ENCODE measurements around the gene SRSF12.
"Not testable (repeated sequence)": the region's sequence is repeated elsewhere in the genome, so short reads cannot be mapped to it uniquely, and the experiment has no call there.

The SRSF12 gene

DNA sequence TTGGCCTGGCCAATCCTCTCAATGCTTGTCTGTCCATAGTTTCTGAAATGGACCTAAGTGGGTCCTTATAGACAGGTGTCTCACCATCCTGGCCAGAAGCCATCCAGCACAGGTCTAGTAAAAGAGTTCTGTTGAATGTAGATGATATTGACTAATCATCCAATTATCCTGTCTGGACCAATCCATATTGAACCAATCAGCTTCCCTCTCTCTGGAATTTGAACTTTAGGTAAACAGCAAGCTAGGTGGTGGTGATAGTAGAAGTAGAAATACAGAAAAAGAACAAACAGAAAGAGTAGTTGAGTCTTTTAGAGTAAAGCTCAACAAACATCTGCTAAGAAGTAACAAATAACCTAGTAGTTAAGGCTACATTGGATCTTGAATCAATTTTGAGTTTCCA is 46.8 kb downstream of the SRSF12 start:
- no peak for DNase-seq (ENCODE audit: low spot score)

DNA sequence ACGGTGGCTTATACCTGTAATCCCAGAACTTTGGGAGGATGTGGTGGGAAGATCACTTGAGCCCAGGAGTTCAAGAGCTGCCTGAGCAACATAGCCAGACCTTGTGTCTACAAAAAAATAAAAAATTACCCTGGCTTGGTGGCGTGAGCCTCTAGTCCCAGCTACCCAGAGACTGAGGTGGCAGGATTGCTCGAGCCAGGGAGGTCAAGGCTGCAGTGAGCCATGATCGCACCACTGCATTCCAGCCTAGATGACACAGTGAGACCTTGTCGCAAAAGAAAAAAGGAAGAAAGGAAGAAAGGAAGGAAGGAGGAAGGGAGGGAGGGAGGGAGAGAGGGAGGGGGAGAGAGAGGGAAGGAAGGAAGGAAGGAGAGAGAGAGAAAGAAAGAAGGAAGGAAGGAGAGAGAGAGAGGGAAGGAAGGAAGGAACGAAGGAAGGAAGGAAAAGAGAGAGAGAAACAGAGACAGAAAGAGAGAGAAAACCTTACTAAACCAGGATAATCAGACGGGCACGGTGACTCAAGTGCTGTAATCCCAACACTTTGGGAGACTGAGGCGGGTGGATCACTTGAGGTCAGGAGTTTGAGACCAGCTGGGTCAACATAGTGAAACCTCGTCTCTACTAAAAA is 48.2 kb downstream of the SRSF12 start:
- no peak for DNase-seq (ENCODE audit: low spot score)

- DNase-seq (ENCODE audit: low spot score) = no peak
Measured at GRCh38 chr6:89068695-89069094, 49.2 kb downstream of the SRSF12 start.

DNA sequence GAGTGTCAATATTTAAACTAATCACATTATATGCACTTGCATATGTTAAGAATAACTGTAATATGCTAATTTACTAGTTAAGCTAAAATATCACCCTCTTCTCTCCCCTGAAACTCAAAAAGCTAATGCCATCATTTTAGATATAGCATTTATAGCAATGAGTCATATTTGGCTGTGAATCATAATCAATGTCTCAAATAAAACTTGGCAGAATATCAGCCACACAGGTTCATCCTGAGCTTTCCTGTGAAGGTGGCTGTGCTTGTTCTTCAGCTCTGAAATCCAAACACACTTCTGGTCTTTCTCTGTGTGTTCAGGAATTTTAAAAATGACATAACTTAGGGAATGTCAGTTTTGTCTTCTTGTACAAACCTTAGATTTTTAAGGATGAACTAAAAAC is 50.1 kb downstream of the SRSF12 start:
- no peak for DNase-seq (ENCODE audit: low spot score)

DNA sequence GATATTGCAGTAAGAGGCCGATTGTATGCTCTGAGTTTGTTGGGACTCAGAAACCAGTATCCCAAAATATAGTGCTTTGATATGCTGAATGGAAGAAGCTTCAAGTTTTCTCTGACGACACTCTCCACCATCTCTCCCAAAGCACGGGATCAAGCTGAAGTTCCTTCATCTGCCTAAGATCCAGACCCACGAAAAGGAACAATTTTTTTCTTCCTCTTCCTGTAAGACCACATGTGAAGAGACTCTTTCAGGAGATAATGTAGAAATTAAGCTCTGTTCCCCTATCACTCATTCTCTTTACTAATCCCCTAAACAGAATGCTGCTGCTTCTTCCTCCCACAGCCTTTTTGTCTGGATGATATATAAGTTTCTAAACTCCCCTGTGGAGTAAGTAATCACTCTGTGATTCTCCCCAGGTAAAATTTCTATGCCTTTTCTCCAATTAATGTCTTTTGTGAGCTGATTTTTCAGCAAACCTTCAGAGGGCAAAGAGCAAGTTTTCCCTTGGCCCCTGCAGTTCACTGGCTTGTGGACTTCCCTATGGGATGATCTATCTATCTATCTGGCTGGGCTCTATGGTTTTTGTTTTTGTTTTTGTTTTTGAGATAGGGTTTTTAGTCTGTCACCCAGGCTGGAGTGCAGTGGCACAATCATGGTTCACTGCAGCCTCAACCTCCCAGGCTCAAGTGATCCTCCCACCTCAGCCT is 50.8 kb downstream of the SRSF12 start:
- no peak for DNase-seq (ENCODE audit: low spot score)

DNA sequence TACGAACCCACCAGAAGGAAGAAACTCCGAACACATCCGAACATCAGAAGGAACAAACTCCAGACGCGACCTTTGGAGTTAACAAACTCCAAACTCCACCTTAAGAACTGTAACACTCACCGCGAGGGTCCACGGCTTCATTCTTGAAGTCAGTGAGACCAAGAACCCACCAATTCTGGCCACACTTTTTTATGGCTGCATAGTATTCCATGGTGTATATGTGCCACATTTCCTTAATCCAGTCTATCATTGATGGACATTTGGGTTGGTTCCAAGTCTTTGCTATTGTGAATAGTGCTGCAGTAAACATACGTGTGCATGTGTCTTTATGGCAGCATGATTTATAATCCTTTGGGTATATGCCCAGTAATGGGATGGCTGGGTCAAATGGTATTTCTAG is 51.8 kb downstream of the SRSF12 start:
- DNase-seq (ENCODE audit: low spot score) = not testable (repeated sequence)

GRCh38 chr6:89064931-89065330 is 52.9 kb downstream of the SRSF12 start:
- not testable (repeated sequence) for DNase-seq (ENCODE audit: low spot score)

GRCh38 chr6:89063881-89064280 is 54.0 kb downstream of the SRSF12 start:
- no peak for DNase-seq (ENCODE audit: low spot score)

DNA sequence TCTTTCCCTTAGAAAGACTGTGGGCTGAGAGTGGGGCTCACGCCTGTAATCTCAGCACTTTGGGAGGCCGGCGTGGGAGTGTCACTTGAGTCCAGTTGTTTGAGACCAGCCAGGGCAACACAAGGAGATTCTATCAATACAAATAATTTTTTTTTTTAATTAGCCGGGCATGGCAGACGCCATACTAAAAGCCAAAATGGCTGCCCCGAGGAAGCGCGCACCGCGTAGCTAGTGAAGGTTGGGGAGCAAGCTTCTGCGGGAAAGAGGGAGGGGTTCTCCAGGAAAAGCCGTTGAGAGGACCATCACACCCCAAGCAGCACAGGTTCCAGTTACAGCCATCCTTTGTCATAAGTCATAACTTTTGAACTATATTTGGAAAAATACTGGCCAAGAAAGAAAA is 58.6 kb downstream of the SRSF12 start:
- no peak for DNase-seq (ENCODE audit: low spot score)

DNA sequence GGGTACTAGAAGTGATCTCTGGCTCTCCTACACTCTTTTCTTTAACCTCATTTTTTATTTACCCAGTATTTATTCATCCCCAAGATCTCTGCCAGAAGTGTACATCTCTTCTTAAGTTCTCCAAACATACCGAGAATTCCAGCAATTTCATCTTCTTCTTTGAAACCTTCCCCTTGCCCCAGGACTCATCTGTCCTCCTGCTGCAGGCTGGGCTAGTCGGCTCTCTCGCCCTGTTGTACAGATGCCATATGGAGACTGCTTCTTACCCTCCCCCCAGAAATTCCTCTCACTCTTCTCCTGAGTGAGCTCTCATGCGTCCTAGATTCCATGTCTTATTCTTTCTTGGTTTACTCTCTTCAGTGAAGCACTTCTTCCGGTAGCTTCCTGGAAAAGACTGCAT is 59.2 kb downstream of the SRSF12 start:
- DNase-seq (ENCODE audit: low spot score) = peak; percentile 17

- no peak for DNase-seq (ENCODE audit: low spot score)
Measured at GRCh38 chr6:89057759-89058158, 60.1 kb downstream of the SRSF12 start.

DNA sequence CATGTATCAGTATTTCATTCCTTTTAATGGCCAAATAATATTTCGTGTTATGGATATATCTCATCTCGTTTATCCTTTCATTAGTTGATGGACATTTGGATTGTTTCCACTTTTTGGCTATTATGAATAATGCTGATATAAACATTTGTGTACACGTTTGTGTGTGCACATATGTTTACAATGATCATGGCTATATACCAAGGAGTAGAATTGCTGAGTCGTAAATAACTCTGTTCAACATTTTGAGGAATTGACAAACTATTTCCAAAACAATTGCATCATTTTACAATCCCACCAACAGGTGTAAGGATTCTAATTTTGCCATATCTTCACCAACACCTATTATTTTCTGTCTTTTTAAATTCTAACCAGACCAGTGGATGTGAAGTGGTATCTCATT is 63.7 kb downstream of the SRSF12 start:
- DNase-seq (ENCODE audit: low spot score) = no peak

DNA sequence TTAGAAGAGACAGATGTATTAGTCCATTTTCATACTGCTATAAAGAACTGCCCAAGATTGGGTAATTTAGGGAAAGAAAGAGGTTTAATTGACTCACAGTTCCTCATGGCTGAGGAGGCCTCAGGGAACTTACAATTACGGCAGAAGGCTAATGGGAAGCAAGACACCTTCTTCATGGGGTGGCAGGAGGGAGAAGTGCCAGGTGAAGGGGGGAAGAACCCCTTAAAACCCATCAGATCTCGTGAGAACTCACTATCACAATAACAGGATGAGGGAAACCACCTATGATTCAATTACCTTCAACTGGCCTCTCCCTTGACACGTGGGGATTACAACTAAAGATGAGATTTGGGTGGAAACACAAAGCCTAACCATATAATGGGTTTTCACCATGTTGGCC is 66.2 kb downstream of the SRSF12 start:
- no peak for DNase-seq (ENCODE audit: low spot score)

DNA sequence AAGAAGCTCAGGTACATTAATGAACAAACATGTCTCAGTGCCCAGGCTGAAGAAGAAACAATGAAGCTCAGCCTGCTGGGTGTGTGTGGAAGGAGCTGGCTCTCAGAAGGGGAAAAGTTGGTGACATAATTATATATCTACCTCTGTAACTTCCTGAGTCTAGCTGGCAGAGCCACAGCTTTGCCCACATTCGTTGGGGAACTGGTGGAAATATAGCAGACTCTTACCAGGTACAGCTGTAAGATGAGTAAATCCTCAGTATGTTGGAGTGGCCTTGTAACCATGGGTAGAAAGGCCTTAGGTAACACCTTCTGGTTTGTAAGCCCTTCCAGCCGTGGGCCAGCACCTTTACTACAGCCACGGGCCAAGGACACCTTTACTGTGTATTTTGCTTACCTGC is 67.2 kb downstream of the SRSF12 start:
- no peak for DNase-seq (ENCODE audit: low spot score)

DNA sequence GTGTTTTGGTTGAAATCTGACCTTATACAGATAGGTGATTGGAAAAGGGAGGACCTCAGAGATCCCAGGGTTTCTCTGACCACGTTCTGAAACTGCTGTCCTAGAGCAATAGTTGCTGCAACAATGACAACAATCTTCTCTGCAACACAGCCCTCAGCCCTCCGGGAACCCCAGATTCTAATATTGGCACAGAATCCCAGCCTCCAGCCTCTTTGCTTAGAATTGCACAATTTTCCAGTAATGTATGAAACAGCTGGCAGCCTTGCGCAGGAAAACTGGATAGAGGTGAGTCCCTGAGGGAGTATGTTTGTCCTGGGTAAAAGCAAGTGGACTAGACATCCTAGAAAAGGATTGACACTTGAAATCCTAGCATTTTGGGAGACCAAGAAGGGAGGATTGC is 67.7 kb downstream of the SRSF12 start:
- peak; percentile 47 for DNase-seq (ENCODE audit: low spot score)

GRCh38 chr6:89048985-89049384 is 68.9 kb downstream of the SRSF12 start:
- DNase-seq (ENCODE audit: low spot score) = no peak

GRCh38 chr6:89048288-89048923 is 69.5 kb downstream of the SRSF12 start:
- no peak for DNase-seq (ENCODE audit: low spot score)

GRCh38 chr6:89047473-89047872 is 70.4 kb downstream of the SRSF12 start:
- no peak for DNase-seq (ENCODE audit: low spot score)
